SU-DHL-6 (cell line): ENCODE measurements around the gene STYXL1.

ENCODE experiments used
- H2AFZ ChIP-seq: fragments of 200-600 bp; sonication (generic); 2 replicates; pipeline ENCODE4 v1.6.1; 2014; ENCODE audit warnings: low read depth, mild to moderate bottlenecking, moderate library complexity, mixed read lengths, antibody characterized with exemption, low read length; ENCODE audit not compliant: severe bottlenecking
- H3F3A ChIP-seq: fragments of 200-600 bp; shearing (Covaris generic); 2 replicates; pipeline ENCODE4 v1.6.0; 2016; ENCODE audit warnings: antibody characterized with exemption, mild to moderate bottlenecking; ENCODE audit not compliant: insufficient read depth
- H3K27ac ChIP-seq: fragments of 200-600 bp; sonication (generic); 2 replicates; pipeline ENCODE4 v1.5.1; 2016; ENCODE audit warnings: low read depth, mild to moderate bottlenecking, low read length, moderate library complexity, mixed read lengths
- H3K27me3 ChIP-seq: fragments of 200-600 bp; sonication (generic), shearing (Covaris generic); 2 replicates; pipeline ENCODE4 v1.6.0; 2014; ENCODE audit warnings: mild to moderate bottlenecking, low read length
- H3K36me3 ChIP-seq: fragments of 200-600 bp; sonication (generic); 2 replicates; pipeline ENCODE4 v1.6.1; 2014; ENCODE audit warnings: mild to moderate bottlenecking, low read length, mixed read lengths
- H3K4me2 ChIP-seq: fragments of 300-600, 200-600 bp; shearing (Covaris generic), sonication (generic); 2 replicates; pipeline ENCODE4 v1.6.0; 2014; ENCODE audit warnings: low read length, low read depth, mild to moderate bottlenecking; ENCODE audit not compliant: poor library complexity, severe bottlenecking
- H3K4me3 ChIP-seq: fragments of 200-600 bp; sonication (generic); 2 replicates; pipeline ENCODE4 v1.5.1; 2014; ENCODE audit warnings: antibody characterized with exemption, low read length, mild to moderate bottlenecking, mixed read lengths; ENCODE audit not compliant: insufficient read depth, poor library complexity, severe bottlenecking
- H3K79me2 ChIP-seq: fragments of 200-600 bp; sonication (generic); 2 replicates; pipeline ENCODE4 v1.6.1; 2014; ENCODE audit warnings: mild to moderate bottlenecking, low read length, moderate library complexity; ENCODE audit not compliant: insufficient read depth
- H3K9ac ChIP-seq: fragments of 200-600 bp; sonication (generic); 2 replicates; pipeline ENCODE4 v1.7.0; 2014; ENCODE audit warnings: mild to moderate bottlenecking, low read length
- H3K9me2 ChIP-seq: fragments of 200-600 bp; sonication (generic); replicated peaks from 2 replicates; pipeline ENCODE4 v1.6.1; 2014; ENCODE audit warnings: low read length; ENCODE audit not compliant: insufficient read depth
- H3K9me3 ChIP-seq: fragments of 200-600 bp; sonication (generic); 2 replicates; pipeline ENCODE4 v1.6.1; 2014; ENCODE audit warnings: low read length, mixed read lengths; ENCODE audit not compliant: insufficient read depth
- H4K20me1 ChIP-seq: fragments of 200-600 bp; sonication (generic); 2 replicates; pipeline ENCODE4 v1.6.1; 2014; ENCODE audit warnings: low read depth, mild to moderate bottlenecking, antibody characterized with exemption, low read length, moderate library complexity, mixed read lengths
- EZH2phosphoT487 ChIP-seq: fragments of 200-600 bp; sonication (generic), shearing (Covaris generic); conservative IDR thresholded peaks from 2 replicates; pipeline ENCODE4 v1.6.1; 2018; ENCODE audit warnings: mild to moderate bottlenecking, antibody characterized with exemption, low read length, moderate library complexity, mixed read lengths
- TF ChIP-seq, protein P1 (sequence below): fragments of 200-600 bp; sonication (generic); IDR thresholded peaks from one replicate; pipeline ENCODE4 v1.5.1; 2017; ENCODE audit warnings: antibody characterized with exemption, mild to moderate bottlenecking, low read length, moderate library complexity; ENCODE audit not compliant: insufficient read depth, poor library complexity, severe bottlenecking

Gene STYXL1

DNA sequence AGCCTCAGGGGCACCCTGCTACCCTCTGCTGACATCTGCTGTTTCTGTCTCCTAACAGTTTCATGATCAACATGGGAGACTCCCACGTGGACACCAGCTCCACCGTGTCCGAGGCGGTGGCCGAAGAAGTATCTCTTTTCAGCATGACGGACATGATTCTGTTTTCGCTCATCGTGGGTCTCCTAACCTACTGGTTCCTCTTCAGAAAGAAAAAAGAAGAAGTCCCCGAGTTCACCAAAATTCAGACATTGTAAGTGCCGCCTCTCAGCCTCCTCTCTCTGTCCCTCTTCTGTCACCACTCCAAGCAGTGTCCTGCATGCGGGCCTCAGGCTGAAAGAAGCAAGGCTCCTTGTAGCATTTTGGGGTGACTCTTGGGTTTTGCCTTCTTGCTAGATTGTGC is 93.9 kb downstream of the STYXL1 start:
- Histone ChIP-seq H3K4me3 (no peak overlapping the region), H3K27me3 (no peaks in the 10 kb centered on the region), H3K9ac (no peak overlapping the region), H3K4me2 (no peak overlapping the region), H3K9me2 (no peaks in the 10 kb centered on the region), H3F3A (no peaks in the 10 kb centered on the region), H3K27ac (no peak overlapping the region), H3K36me3 (no peaks in the 10 kb centered on the region), H3K79me2 (no peaks in the 10 kb centered on the region), H2AFZ (no peak overlapping the region), H3K9me3 (no peaks in the 10 kb centered on the region), H4K20me1 (no peaks in the 10 kb centered on the region)
- TF ChIP-seq, protein P1, sequence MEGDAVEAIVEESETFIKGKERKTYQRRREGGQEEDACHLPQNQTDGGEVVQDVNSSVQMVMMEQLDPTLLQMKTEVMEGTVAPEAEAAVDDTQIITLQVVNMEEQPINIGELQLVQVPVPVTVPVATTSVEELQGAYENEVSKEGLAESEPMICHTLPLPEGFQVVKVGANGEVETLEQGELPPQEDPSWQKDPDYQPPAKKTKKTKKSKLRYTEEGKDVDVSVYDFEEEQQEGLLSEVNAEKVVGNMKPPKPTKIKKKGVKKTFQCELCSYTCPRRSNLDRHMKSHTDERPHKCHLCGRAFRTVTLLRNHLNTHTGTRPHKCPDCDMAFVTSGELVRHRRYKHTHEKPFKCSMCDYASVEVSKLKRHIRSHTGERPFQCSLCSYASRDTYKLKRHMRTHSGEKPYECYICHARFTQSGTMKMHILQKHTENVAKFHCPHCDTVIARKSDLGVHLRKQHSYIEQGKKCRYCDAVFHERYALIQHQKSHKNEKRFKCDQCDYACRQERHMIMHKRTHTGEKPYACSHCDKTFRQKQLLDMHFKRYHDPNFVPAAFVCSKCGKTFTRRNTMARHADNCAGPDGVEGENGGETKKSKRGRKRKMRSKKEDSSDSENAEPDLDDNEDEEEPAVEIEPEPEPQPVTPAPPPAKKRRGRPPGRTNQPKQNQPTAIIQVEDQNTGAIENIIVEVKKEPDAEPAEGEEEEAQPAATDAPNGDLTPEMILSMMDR, result no peak
- no peak for TF ChIP-seq EZH2phosphoT487

DNA sequence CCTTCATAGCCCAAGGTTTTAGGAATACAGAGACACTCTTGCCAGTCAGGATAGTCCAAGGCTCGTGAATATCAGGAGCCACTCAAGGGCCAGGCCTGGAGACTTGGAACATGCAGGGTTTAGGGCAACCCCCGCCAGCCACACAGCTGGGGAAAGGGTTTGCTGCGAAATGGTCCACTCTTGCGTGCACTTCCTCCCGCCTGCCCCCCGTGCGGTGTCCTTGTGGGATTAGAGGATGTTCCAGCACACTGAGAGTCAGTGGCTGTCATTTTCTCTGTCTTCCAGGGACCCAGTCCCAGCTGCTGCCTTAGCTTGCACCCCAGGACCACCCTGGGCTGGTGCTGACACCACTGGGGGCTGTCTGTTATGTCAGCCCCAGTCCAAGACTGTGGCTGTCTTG is 94.4 kb downstream of the STYXL1 start:
- H3K9ac ChIP-seq, result no peak overlapping the region
- H4K20me1 ChIP-seq, result no peaks in the 10 kb centered on the region
- no peaks in the 10 kb centered on the region for H3K27me3 ChIP-seq
- no peaks in the 10 kb centered on the region for H3K9me2 ChIP-seq
- no peak overlapping the region for H3K4me2 ChIP-seq
- no peaks in the 10 kb centered on the region for H3K36me3 ChIP-seq
- TF ChIP-seq EZH2phosphoT487, result no peak
- TF ChIP-seq, protein P1, result no peak
- no peaks in the 10 kb centered on the region for H3F3A ChIP-seq
- no peaks in the 10 kb centered on the region for H3K9me3 ChIP-seq
- H3K27ac ChIP-seq, result no peak overlapping the region
- H3K4me3 ChIP-seq, result no peak overlapping the region
- H2AFZ ChIP-seq, result no peak overlapping the region
- H3K79me2 ChIP-seq, result no peaks in the 10 kb centered on the region

DNA sequence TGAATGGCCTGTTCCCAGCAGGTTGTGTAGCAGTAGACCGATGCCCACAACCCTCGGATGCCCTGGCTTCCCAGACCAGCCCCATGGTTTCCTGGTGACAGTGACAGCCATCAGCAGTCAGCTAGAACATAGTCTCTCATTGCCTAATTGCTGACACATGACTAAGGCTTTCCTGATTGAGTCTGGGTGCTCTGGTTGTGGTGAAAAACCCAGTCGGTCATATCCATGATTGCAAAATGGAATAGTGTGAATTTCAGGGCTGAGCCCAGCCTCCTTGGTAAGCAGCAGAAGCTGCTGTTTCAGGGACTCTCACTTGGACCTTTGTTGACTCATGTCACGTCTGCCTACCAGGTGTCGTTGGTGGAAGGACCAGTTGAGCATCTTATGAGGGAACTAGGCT is 96.3 kb downstream of the STYXL1 start:
- Histone ChIP-seq H3K4me3 (no peak overlapping the region), H3K27ac (no peak overlapping the region)

More for the DNA sequence above, 96.3 kb downstream of the STYXL1 start:
- H3K9me2 ChIP-seq, result no peaks in the 10 kb centered on the region
- H2AFZ ChIP-seq, result no peak overlapping the region
- no peak overlapping the region for H3K4me2 ChIP-seq
- TF ChIP-seq EZH2phosphoT487, result no peak
- TF ChIP-seq, protein P1, result no peak
- H3K27me3 ChIP-seq, result no peaks in the 10 kb centered on the region
- no peak overlapping the region for H3K9ac ChIP-seq
- 0 out of 2 replicates have a peak, but pooled peaks cover 4% of the 10 kb centered on the region for H3F3A ChIP-seq
- no peaks in the 10 kb centered on the region for H3K79me2 ChIP-seq
- no peaks in the 10 kb centered on the region for H3K36me3 ChIP-seq
- H4K20me1 ChIP-seq, result no peaks in the 10 kb centered on the region
- no peaks in the 10 kb centered on the region for H3K9me3 ChIP-seq
